ENCODE results near the gene NHSL2.

DNA sequence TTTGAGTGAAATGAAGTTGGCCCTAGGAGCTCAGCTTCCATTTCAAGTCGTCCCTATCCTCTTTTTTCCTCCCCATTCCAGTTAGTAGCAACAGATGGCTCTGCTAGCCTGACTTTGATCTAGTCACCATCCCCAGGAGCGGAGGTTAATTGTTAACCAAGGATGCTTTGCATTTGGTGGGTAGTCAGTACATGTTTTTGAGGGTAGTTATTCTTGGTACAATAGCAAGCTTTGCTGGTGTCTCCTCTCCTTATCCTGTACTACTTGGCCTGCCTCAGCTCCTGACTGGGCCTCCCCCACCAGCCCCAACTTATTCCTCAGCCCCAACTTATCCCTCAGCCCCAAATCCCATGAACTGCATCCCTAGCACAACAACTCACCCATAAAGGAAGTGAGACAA is 235.9 kb downstream of the NHSL2 start:
- TF ChIP-seq, protein P1, sequence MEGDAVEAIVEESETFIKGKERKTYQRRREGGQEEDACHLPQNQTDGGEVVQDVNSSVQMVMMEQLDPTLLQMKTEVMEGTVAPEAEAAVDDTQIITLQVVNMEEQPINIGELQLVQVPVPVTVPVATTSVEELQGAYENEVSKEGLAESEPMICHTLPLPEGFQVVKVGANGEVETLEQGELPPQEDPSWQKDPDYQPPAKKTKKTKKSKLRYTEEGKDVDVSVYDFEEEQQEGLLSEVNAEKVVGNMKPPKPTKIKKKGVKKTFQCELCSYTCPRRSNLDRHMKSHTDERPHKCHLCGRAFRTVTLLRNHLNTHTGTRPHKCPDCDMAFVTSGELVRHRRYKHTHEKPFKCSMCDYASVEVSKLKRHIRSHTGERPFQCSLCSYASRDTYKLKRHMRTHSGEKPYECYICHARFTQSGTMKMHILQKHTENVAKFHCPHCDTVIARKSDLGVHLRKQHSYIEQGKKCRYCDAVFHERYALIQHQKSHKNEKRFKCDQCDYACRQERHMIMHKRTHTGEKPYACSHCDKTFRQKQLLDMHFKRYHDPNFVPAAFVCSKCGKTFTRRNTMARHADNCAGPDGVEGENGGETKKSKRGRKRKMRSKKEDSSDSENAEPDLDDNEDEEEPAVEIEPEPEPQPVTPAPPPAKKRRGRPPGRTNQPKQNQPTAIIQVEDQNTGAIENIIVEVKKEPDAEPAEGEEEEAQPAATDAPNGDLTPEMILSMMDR (IDR thresholded peaks at IDR 0.05 in 4 of 5, conservative IDR thresholded peaks at IDR 0.05 in 1 of 5) = no peak
- no peak for TF ChIP-seq POLR2A (IDR thresholded peaks at IDR 0.05)
